ENCODE data around the gene NOCT. TPM values are rescaled to one million over a fixed set of nuclear protein-coding genes. Genes with fewer than 3 reads are reported as not detected.

NOCT gene
- polyA plus RNA-seq, 1 donor from 2014 or later = 5.1 TPM

GRCh38 chr4:139077567-139078355, 62.2 kb downstream of the NOCT start:
- no peaks in the 10 kb centered on the region for H4K20me1 ChIP-seq (ENCODE audit: insufficient read depth)
- no peaks in the 10 kb centered on the region for H3K36me3 ChIP-seq (ENCODE audit: insufficient read depth, low read length)
- no peak overlapping the region for H3K27ac ChIP-seq (ENCODE audit: low read length)
- no peak overlapping the region for H3K4me3 ChIP-seq (ENCODE audit: low read length)
- no peak overlapping the region for H2AFZ ChIP-seq (ENCODE audit: low read depth, low read length)
- TF ChIP-seq MXI1 (conservative IDR thresholded peaks at IDR 0.05; ENCODE audit: poor library complexity, severe bottlenecking) (no peak), EP300 (conservative IDR thresholded peaks at IDR 0.05; ENCODE audit: poor library complexity, severe bottlenecking) (no peak), RAD21 (conservative IDR thresholded peaks at IDR 0.05) (no peak), SMC3 (conservative IDR thresholded peaks at IDR 0.05; ENCODE audit: poor library complexity) (no peak), EZH2 (IDR thresholded peaks at IDR 0.05; ENCODE audit: borderline replicate concordance, insufficient read depth, low read length, poor library complexity, severe bottlenecking) (no peak), TAF1 (IDR thresholded peaks at IDR 0.05; ENCODE audit: low read depth) (no peak), REST (IDR thresholded peaks at IDR 0.05; ENCODE audit: borderline replicate concordance) (no peak), POLR2AphosphoS5 (IDR thresholded peaks at IDR 0.05) (no peak)
- TF ChIP-seq, protein P1, sequence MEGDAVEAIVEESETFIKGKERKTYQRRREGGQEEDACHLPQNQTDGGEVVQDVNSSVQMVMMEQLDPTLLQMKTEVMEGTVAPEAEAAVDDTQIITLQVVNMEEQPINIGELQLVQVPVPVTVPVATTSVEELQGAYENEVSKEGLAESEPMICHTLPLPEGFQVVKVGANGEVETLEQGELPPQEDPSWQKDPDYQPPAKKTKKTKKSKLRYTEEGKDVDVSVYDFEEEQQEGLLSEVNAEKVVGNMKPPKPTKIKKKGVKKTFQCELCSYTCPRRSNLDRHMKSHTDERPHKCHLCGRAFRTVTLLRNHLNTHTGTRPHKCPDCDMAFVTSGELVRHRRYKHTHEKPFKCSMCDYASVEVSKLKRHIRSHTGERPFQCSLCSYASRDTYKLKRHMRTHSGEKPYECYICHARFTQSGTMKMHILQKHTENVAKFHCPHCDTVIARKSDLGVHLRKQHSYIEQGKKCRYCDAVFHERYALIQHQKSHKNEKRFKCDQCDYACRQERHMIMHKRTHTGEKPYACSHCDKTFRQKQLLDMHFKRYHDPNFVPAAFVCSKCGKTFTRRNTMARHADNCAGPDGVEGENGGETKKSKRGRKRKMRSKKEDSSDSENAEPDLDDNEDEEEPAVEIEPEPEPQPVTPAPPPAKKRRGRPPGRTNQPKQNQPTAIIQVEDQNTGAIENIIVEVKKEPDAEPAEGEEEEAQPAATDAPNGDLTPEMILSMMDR (IDR thresholded peaks at IDR 0.05; ENCODE audit: poor library complexity, severe bottlenecking) = no peak
- H3K79me2 ChIP-seq (replicated peaks; ENCODE audit: insufficient read depth, low read length) = peaks cover 47% of the 10 kb centered on the region
- no peaks in the 10 kb centered on the region for H3F3A ChIP-seq (ENCODE audit: insufficient read depth, low read length, poor library complexity, severe bottlenecking)
- no peaks in the 10 kb centered on the region for H3K9me3 ChIP-seq (ENCODE audit: low read length)
- H3K27me3 ChIP-seq (ENCODE audit: insufficient read depth, low read depth, low read length) = no peaks in the 10 kb centered on the region
- H3K9me2 ChIP-seq (ENCODE audit: insufficient read depth, low read length) = no peaks in the 10 kb centered on the region
- no peak overlapping the region for H3K4me2 ChIP-seq (ENCODE audit: low read length)
- no peak overlapping the region for H3K9ac ChIP-seq (ENCODE audit: low read length)

DNA sequence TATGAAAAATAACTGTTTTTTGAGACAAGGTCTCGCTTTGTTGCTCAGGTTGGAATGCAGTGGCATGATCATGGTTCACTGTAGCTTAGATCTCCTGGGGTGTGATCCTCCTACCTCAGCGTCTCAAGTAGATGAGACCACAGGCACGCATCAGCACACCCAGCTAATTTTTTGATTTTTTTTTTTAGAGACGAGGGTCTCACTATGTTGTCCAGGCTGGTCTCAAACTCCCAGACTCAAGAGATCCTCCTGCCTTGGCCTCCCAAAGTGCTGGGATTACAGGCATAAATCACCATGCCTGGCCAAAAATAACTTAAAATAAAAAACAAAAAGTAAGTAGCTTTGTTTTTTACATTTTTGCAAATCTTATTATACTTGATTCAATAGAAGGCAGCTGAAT, 63.3 kb downstream of the NOCT start:
- H3K27ac ChIP-seq (ENCODE audit: low read length) = no peak overlapping the region

More for the DNA sequence above, 63.3 kb downstream of the NOCT start:
- TF ChIP-seq EZH2 (IDR thresholded peaks at IDR 0.05; ENCODE audit: borderline replicate concordance, insufficient read depth, low read length, poor library complexity, severe bottlenecking) = no peak
- TF ChIP-seq, protein P1 (IDR thresholded peaks at IDR 0.05; ENCODE audit: poor library complexity, severe bottlenecking) = no peak
- TF ChIP-seq SMC3 (conservative IDR thresholded peaks at IDR 0.05; ENCODE audit: poor library complexity) = no peak
- no peak for TF ChIP-seq REST (IDR thresholded peaks at IDR 0.05; ENCODE audit: borderline replicate concordance)
- TF ChIP-seq EP300 (conservative IDR thresholded peaks at IDR 0.05; ENCODE audit: poor library complexity, severe bottlenecking) = no peak
- TF ChIP-seq POLR2AphosphoS5 (IDR thresholded peaks at IDR 0.05) = no peak
- TF ChIP-seq MXI1 (conservative IDR thresholded peaks at IDR 0.05; ENCODE audit: poor library complexity, severe bottlenecking) = no peak
- no peak for TF ChIP-seq TAF1 (IDR thresholded peaks at IDR 0.05; ENCODE audit: low read depth)
- no peak for TF ChIP-seq RAD21 (conservative IDR thresholded peaks at IDR 0.05)
- Histone ChIP-seq H3K9me3 (ENCODE audit: low read length) (no peaks in the 10 kb centered on the region), H3K4me2 (ENCODE audit: low read length) (no peak overlapping the region), H3K4me3 (ENCODE audit: low read length) (no peak overlapping the region), H3K9ac (ENCODE audit: low read length) (no peak overlapping the region), H3F3A (ENCODE audit: insufficient read depth, low read length, poor library complexity, severe bottlenecking) (no peaks in the 10 kb centered on the region), H4K20me1 (ENCODE audit: insufficient read depth) (no peaks in the 10 kb centered on the region), H3K79me2 (replicated peaks; ENCODE audit: insufficient read depth, low read length) (peaks cover 47% of the 10 kb centered on the region), H3K36me3 (ENCODE audit: insufficient read depth, low read length) (no peaks in the 10 kb centered on the region), H3K27me3 (ENCODE audit: insufficient read depth, low read depth, low read length) (no peaks in the 10 kb centered on the region), H2AFZ (ENCODE audit: low read depth, low read length) (no peak overlapping the region), H3K9me2 (ENCODE audit: insufficient read depth, low read length) (no peaks in the 10 kb centered on the region)
